Stimulated activated CD4-positive, alpha-beta T cell treated with anti-CD3 and anti-CD28 coated beads, Interleukin-15, amount 100 ng/mL, for 48 hours (primary cell): ENCODE results near the gene CCDC81.
"Not testable (repeated sequence)": the region's sequence is repeated elsewhere in the genome, so short reads cannot be mapped to it uniquely, and the experiment has no call there.

ENCODE experiments used
- DNase-seq, 2 donors: peaks; one replicate each; pipeline ENCODE4 v3.0.0-alpha.2; 2020; ENCODE audit warnings: low read depth in 2 of 2

The CCDC81 gene

GRCh38 chr11:86388198-86388597 lies 13.5 kb downstream of the CCDC81 start:
- DNase-seq, result no peak

DNA sequence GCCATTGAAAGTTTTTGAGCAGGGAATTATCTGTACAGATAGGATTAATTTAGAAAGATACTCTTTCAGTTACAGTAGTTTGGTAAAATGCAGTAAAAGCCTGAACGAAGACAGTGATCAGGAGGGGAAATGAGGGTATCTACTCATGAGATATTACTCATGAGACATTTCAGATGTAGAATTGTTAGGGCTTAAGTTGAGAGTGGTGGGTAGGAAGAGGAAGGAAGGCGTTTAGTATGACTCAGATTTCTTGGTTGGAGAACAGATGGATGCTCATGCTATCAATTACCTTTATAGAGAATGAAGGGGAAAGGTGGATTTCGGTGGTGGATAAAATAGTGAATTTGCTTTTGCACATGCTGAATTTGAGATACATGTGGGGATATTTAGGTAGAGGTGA lies 15.8 kb downstream of the CCDC81 start:
- DNase-seq, result no peak

DNA sequence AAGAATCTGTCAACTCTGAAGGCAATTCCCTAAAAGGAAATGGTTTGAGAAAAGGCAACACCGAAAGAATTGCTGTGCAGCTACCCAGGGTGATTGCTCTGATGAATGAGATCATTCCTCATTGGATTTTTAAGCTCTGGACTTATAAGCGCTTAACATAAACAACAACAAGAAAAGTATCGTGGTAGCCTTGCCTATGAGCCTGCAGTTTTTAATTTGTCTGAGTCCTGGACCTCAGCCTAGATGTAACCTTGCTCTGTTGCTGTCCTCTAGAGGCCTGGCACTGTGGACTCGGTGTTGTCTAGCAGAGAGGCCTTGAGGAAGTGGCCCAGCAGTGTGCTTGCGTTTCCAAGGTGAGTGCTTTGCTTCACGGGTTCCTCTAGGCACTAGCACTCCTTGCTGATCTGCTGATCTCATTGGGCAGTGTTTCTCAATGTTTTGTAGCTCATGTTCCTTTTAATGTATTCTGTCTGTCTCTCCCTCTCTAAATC lies 20.4 kb downstream of the CCDC81 start:
- no peak for DNase-seq

DNA sequence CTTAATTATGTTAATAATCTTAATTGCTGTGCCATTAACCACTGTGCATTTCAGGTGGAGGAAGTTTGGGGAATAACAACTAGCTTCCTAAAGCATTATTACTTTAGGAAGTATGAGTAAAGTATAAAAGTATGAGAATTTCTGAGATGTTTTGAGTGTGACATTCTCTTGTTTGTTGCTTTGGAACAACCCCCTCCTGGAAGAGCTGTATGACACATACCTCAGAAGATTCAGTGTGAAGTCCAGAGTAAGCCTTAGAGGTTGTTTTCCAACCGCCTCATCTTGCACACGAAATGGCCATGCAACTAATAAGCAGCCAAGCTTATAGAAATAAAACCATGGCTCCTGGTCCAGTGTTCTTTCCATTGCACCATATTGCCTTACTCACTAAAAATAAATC lies 21.7 kb downstream of the CCDC81 start:
- DNase-seq, result no peak

DNA sequence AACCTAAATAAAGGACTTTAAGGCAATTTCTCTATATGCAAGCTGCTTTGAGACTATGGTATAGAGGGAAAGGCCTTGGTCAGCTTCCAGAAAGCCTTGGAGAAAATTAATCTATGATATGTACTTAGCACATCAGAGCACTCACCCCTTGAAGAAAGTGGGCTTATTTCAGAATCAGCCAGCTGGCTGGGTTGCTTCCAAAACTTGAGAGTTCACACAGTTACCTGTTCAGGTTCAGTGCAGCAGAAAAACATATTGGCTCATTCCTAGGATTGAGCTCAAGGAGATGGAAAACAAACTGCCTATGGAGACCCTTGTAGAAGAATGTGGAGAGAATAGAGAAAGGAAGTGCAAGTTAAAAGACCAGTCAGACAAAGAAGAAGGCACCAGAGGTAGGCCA lies 22.7 kb downstream of the CCDC81 start:
- DNase-seq, result no peak

DNA sequence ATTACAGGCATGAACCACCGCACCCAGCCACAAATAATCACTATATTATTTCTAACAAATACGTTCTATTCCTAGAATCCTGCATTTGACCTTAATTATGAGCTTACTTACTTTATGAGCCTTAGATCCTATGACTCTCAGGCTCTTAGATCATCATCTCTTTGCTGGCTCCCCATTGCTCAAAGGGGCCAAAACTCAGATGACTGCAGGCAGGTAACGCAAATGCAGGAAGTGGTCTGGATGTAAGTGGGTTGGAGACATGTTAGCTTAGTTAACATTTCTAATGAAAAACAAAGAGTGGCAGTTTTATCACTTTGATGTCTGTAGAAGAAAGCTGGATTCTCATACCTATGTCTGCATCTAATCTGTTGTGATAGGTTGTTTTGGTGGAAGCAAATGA lies 23.4 kb downstream of the CCDC81 start:
- no peak for DNase-seq

DNA sequence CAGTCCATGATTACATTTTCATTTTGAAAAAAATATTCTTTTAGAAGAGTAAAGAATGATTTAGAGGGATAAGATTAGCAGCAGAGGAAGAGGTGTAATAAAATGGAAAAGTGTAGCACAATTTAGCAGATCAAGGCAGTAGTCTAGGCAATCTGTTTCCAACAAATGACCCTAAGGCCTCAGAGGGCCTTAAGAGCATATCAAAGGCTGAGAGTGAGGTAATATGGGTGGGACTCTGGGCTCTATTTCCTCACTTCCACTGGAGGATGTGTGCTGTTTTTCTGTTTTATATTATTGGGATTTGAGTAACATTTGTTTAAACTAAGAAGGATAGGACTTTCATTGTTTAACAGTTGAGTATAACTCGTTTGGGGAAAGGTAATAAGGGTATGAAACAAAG lies 28.8 kb downstream of the CCDC81 start:
- DNase-seq, result no peak

DNA sequence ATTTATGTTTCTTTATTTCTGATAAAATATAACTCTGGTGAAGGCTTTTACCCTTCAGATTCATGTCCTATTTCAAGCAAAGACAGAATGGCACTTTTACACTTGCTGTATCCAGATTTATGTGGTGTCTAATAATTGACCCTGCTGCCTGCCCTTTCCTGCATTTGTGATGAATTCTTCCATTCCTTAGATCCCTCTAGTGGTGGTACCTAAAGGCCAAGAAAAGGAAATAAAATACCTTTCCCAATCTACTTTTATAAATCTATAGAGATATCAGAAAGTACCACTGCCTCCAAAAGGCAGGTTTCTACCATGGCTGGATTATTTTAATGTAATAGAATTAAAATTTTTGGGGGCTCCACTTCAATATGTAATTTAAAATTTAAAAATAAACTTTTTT lies 34.2 kb downstream of the CCDC81 start:
- no peak for DNase-seq

DNA sequence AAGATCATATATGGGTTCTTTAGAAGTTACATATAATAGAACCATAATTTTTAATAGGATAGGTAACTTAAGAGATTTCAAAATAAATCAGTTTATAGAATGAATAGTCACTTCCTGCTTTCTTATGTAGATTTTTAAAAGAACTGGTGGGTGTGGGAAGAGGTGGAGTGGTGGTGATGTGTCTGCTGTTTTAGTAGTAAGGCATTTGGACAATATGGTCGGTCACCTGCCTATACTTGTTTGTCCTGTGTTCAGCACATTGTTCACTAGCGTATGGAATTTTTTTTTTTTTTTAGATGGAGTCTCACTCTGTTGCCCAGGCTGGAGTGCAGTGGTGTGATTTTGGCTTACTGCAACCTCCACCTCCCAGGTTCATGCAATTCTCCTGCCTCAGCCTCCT lies 39.3 kb downstream of the CCDC81 start:
- DNase-seq, result no peak

- no peak for DNase-seq
Observed at GRCh38 chr11:86415026-86415425, 40.3 kb downstream of the CCDC81 start.

- no peak for DNase-seq
Observed at GRCh38 chr11:86416494-86416893, 41.8 kb downstream of the CCDC81 start.

GRCh38 chr11:86416951-86417350 lies 42.3 kb downstream of the CCDC81 start:
- DNase-seq, result not testable (repeated sequence)

DNA sequence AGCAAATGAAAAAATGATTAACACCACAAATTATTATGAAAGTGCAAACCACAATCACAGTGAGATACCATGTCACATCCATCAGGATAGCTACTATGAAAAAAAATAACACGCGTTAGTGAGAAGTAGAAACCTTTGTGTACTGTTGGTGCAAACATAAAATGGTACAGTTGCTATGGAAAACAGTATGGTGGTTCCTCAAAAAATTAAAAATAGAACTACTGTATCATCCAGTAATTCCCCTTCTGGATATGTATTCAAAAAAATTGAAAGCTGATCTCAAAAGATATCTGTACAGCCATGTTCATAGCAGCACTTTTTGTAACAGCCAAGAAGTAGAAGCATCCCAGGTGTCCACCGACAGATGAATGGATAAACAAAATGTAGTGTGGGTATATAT lies 43.4 kb downstream of the CCDC81 start:
- DNase-seq, result no peak

GRCh38 chr11:86418513-86418912 lies 43.8 kb downstream of the CCDC81 start:
- no peak for DNase-seq

DNA sequence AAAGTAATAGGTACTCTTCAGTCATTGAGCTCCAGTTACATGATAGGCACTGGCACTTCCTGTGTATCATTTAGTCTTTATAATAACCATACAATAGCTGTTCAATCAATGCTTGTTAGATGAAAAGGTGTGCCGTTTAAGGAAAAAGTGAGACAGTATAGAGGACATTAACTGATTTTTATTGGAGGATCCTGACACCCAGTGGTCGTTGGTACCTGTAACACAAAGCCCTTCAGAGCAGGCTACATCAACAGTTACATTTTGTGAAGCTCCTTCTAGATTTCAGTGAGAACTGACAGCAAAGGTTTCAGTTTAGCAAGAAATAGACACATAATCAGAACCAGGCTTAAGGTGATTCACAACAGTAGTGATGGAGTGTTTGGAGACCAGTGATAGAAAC lies 44.2 kb downstream of the CCDC81 start:
- no peak for DNase-seq

GRCh38 chr11:86421946-86422345 lies 47.3 kb downstream of the CCDC81 start:
- no peak for DNase-seq

GRCh38 chr11:86422371-86422770 lies 47.7 kb downstream of the CCDC81 start:
- DNase-seq, result no peak

DNA sequence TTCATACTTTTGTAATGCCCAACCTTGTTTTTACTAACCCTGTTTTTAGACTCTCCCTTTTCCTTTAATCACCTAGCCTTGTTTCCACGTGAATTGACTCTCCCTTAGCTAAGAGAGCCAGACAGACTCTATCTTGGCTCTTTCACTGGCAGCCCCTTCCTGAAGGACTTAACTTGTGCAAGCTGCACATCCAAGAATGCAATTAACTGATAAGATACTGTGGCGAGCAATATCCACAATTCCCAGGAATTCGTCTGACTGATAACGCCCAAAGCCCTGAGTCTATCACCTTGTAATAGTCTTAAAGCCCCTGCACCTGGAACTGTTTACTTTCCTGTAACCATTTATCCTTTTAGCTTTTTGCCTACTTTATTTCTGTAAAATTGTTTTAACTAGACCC lies 48.8 kb downstream of the CCDC81 start:
- DNase-seq, result not testable (repeated sequence)

GRCh38 chr11:86427441-86427840 lies 52.8 kb downstream of the CCDC81 start:
- DNase-seq, result no peak

DNA sequence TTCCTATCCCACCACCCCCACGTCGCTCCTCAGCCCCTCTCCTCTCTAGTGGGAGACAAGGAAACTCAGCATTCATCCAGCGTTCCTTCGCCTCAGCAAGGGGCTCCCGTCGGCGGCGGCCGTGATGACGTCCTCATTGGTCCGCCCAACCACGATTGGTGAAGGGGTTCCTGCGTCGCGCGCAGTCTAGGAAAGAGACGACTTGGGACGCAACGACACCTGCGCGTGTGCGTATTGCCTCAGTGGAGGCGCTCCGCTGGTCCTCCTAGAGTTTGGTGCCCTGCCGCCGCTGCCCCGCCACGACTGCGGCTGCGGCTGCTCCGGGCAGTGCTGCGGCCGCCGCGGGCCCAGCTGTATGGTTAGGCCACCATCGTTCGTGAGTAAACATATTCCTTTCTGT lies 56.6 kb downstream of the CCDC81 start:
- DNase-seq, result no peak

DNA sequence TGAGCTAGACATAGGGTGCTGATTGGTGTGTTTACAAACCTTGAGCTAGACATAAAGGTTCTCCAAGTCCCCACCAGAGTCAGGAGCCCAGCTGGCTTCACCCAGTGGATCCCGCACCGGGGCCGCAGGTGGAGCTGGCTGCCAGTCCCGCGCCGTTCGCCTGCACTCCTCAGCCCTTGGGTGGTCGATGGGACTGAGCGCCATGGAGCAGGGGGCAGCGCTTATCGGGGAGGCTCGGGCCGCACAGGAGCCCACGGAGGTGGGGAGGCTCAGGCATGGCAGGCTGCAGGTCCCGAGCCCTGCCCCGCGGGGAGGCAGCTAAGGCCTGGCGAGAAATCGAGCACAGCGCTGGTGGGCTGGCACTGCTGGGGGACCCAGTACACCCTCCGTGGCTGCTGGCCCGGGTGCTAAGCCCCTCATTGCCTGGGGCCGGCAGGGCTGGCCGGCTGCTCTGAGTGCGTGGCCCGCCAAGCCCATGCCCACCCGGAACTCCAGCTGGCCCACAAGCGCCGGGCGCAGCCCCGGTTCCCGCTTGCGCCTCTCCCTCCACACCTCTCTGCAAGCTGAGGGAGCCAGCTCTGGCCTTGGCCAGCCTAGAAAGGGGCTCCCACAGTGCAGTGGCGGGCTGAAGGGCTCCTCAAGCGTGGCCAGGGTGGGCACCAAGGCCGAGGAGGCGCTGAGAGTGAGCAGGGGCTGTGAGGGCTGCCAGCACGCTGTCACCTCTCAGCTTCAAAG lies 58.8 kb downstream of the CCDC81 start:
- DNase-seq, result not testable (repeated sequence)

DNA sequence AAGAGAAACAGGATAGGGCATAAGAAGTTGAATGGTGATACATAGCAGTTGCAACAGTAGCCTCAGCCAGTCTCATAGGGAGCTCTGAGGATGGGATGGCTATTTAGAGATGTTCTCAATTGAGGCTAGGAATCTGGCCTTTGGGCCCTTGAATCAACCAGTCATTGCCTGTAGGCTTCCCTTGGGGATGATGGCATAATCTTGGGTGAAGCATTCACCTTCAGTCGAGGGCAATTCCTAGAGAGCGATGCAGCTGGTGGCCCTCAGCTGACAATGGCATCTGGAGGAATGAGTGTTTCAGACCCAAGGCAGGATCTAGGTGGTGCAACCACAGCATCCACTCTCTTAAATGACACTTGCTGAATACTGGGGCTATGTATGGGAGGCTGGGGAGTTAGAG lies 61.0 kb downstream of the CCDC81 start:
- DNase-seq, result no peak

DNA sequence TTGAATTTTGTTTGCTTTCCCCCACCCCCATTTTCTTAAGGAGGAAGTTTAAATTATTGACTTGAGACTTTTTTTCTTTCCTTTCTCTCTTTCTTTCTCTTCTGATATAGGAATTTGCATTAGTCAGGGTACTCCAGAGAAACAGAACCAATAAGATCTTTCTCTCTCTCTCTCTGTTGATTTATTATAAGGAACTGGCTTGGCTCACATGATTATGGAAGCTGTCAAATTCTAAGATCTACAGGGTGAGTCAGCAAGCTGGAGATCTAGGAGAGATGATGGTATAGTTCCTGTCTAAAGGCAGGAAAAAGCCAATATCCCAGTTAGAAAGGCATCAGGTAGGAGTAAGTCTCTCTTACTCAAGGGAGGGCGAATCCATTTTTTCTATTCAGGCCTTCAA lies 64.0 kb downstream of the CCDC81 start:
- no peak for DNase-seq

DNA sequence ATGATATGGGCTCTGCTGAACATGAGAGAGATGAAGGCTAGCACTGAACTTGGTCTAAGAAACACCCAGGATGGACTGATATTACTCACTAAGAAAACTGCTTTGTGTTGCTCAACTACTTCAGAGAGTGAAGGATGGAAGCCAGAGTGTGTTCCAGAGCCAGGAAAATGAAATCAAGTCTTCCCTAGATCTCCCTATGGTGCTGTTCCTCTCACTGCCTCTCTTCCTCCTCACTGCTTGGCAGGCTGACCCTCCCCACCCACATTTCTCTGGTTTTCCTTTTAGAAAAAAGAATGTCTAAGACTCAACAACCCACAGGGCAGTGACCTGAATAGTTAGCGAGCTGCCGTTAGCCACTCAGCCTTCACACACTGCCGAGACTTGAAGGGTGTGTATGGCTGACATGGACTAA lies 65.6 kb downstream of the CCDC81 start:
- DNase-seq, result no peak
